GM18498 (cell line): Measurements from ENCODE around the gene SRGAP2C.
"Not testable (repeated sequence)": the region's sequence is repeated elsewhere in the genome, so short reads cannot be mapped to it uniquely, and the experiment has no call there.

Source experiments
- ATAC-seq: cut with Tn5 transposase; IDR thresholded peaks from one replicate; pipeline ENCODE4 v1.9.1; 2021; ENCODE audit warnings: mild to moderate bottlenecking, moderate library complexity; ENCODE audit not compliant: unreplicated experiment

The SRGAP2C gene

DNA sequence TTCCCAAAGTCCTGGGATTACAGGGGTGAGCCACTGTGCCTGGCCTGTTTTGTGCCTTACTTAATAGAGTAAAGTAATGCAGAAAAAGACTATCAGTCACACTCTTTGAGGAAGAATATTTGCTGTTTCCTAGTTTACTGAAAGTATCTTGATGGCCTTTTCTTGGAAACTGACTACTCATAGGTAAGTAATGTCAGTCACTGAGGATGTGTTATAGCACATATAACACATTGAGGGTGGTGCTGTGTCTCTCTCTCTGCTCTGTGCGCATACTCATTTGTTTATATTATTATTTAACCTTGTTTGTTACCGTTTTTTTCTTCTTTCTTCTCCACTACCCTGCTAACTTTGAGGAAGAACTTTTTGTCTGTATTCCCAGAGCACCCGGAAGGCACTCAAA is 93.4 kb downstream of the SRGAP2C start:
- not testable (repeated sequence) for ATAC-seq

DNA sequence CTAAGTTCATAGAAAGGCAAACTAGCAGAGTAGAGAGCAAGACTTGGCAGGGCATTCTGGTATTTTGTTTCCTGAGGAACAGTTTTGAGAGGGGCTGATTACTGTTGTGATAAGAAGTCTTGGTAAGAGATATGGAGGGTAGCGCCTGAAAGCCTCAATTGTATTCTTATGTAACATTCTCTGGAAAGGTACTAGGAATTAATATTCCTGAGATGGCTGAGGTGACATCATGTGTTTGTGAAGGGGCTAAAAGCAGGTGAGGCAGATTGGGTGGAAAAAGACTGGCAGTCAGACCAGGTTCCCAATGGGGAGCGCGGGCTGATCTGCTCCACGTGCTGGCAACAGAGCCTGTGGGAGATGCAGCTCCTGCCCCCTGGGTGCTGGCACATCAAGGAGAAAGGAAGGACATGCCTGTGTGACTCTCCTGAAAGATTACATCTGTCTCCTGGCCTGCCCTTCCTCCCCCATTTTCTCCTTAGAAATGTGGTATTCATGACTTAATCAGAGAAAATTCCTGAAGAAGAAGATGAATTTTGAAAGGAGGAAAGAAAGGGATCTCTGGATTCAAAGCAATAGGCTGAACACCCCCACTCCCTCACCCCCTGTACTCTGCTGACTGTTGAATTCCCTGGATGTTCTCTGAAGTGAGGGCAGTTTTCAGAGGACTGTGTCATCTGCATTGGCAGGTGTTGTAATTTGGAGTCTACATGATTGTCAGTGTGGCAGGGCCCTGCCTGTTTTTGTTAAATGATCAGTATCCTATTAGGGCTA is 94.2 kb downstream of the SRGAP2C start:
- not testable (repeated sequence) for ATAC-seq

DNA sequence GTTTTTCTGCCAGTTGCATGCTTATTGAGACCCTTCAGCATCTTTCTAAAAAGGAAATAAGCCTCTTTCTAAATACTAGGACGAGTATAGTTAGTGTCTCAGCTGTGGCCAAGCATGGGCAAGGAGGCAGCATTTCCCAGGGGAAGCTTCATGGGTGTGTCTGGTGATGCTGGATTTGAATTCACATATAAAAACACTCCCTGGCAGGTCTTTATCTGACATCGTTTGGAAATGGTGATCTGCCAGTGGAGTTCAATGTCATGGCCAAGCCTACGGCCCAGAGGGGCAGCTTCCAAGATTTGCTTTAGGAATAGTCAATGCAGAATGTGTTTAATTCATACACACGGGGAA is 94.7 kb downstream of the SRGAP2C start:
- not testable (repeated sequence) for ATAC-seq

DNA sequence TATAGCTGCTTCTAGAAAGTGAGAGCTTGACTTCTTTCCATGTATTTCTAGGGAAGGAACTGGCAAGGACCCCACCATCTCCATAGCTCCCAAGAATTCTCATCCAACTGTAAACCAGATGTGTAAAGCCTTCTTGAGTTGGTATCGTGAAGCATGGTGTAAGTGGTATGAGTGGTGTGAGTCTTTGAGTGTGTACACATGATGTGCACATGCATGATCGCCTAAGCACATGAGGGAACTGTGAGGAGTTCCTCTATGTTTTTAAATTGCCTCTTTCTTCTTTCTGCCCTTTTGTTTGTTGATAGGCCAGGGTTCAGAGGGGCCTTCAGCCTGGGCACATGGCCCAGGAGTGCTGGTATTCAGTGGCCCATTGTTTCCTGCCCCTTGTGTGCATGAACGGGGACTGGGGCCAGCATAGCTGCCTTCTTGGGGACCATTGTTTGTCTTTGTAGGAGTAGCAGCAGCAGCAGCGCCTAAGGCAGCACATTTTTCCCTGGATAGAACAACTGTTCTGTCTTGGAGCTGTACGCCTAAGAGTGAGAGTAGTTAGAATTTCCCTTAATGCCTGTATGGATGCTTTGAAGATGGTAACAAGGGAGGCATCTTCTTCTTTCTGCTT is 96.0 kb downstream of the SRGAP2C start:
- ATAC-seq = not testable (repeated sequence)

DNA sequence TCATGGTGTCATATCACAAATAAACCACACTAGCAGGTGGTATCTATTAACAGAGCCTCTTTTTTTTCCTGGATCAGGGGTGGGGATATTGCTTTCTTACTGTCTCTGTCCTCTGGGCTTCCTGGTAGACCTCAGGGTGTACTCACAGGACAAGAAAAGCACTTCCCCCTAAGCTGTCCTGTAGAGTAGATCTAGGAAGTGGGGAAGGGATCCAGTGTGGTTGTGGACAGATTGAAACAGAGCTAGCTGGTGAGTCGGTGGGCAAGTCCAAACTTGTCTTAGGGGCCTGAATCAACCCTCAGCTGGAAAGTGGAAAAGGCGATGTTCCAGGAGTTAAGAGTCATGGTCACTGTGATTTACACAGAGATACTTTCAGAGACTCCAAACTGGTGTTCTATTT is 96.7 kb downstream of the SRGAP2C start:
- ATAC-seq = not testable (repeated sequence)

DNA sequence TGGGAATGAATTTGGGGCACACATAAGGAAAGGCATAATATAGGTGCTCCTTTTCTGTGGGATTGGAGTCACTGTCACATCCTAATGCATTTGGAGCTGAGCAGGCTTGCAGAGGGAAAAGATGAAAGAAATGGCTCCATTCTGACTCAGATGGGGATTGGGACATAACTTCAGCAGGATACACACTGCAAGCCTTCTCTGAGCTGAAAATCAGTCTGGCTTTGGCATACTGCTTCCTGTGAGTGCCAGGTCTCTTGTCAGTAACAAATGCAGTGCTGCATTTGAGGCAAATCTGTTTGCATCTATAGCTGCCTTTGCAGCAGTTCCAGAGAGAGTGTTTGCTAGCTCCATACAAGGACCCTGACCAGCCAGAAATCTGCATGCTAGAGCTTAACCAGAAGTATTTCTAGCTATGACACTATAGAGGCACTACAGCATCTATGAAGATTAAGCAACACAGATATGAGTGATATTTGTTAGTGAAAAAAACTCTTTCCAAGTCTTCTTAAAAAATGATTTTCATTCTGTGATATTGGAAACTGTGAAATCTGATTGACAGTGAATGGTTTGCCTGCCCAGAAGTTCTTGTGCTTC is 98.9 kb downstream of the SRGAP2C start:
- ATAC-seq = not testable (repeated sequence)

DNA sequence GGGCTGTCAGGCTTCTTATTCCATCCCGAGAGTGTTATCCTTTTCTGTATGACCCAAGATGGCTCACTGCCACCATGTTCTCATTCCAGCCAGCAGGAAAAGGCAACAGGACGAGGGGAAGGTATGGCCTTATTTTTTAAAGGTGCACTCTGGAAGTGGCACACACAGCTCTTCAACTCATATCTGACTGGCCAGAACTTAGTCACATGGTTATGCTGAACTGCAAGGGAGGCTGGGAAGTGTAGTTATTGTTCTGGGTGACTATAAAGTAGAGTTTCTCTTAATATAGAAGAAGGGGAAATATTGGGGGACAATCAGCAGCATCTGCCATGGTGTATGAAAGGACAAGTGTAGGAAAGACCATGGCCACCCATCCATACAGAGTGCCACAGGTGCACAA is 107.8 kb downstream of the SRGAP2C start:
- ATAC-seq = not testable (repeated sequence)

DNA sequence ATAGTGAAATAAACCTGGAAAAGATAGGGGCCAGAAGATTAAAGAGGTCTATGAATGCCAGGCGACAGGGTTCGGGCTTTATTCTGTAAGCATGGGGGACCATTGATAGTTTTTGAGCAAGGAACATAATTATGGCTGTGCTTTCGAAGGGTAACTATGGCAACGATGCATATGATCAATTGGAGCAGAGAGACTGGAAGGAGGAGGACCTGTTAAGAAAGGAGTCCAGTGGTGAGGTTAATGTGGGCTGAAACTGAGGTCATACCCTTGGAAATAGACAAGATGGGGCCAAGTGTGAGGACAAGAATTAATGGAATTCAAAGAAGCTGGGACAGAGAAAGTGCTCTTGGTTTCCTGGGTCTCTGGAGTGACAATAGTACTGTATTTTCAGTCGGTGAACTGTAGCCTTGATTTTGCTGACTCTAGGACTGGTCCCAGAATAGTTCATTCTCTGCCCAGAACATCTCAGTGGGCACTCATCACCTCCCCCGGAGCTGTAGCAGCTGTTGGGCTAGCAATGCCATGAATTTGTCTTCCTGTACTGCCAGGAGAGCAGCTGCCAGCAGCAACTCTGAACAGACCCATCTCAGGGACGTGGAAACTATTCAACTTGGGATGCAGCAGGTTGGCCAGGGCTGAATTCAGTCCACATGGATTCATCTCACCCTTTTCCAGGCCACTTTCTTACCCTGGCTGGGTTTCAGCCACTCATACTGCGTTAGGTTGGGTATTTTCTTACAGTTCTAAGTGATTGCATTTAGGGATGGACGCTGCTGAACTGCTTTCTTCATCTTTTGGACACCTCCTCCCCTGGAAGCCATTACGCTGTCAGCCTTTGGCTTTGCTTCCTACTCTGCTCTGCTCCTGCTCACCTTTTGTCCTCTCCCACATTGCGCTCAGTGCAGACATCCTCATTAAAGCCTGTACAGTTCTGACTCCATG is 108.8 kb downstream of the SRGAP2C start:
- ATAC-seq = not testable (repeated sequence)

DNA sequence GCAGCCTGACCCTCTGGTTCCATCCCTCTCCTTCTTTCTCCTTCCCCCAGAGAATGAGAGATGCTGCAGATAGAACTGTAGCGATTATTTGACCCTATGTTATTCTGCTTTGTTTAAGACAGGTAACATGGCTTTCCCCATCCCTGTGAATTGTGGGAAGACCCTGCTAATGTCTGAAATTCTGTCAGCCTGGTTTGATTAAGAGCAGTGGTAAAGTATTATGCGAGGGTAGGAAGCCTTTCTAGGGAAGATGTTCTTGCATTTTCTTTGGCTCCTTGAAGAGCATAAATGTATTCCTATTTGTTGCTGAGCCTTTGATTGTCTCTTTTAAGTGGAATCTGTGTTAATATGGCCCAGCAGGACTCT is 109.4 kb downstream of the SRGAP2C start:
- ATAC-seq = not testable (repeated sequence)

DNA sequence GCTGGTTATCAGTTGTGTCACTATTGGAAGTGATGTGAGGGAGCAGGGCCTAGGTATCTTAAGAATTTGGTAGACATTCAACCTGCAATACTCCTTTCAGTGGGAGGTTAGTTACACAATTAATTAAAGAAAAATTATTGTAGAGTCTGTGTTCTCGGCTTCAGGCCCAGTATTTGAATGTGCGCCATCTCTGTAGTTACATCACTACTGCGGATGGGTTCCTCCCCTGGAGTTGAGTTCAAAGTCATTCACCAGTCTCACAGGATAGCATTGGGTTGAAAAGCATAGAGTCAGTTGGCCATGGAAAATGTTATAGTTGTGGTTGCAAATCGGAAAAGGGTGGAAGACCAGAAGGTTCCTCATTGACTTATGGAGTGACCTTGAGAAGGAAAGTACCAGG is 111.8 kb downstream of the SRGAP2C start:
- ATAC-seq = not testable (repeated sequence)

DNA sequence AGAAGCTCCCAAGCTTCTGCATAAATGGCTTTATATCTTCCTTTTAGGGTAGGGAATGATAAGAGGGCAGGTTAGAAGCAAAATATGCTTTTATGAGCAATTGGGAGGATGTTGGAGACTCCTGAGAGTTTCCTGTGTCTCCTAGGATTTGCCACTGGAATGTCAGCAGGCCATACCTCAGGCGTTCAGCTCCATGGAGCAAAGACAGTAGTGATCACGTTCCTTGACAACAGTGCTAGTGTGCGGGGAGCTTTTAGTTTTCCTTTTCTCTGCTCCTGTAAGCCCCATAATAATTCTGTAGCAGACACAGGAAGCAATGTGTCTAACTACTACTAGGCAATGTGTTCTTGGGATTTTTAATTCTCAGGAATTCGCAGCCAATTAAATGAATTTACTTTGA is 113.8 kb downstream of the SRGAP2C start:
- not testable (repeated sequence) for ATAC-seq

DNA sequence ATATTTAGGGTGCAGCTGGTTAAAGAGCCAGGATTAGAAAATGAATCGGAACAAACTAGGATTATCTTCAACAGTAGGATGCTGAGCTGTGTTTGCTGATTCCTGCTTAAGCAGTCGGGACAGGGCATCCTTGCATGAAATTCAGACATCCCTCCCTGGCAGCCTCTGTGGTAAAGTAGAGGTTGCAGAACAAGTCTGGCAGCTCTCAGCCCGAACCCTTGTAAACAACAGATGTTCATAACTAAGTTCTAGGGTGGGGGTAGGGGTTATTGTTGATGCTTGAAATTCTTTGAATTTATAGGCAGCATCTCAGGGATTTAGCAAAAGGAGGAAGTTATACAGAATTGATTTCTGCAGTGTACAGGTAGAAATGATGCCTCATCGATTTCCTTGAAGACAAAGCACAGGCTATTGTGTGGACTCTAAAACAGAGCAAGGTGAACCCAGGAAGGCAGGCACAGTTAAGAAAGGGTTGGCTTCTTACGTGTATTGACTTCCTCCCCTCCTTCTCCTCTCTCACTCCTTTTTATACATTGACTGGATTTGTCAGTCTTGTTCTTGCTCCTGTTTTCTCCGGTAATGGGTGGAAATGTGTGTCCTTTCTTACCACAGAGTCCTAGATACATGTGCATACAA is 114.9 kb downstream of the SRGAP2C start:
- ATAC-seq = not testable (repeated sequence)

DNA sequence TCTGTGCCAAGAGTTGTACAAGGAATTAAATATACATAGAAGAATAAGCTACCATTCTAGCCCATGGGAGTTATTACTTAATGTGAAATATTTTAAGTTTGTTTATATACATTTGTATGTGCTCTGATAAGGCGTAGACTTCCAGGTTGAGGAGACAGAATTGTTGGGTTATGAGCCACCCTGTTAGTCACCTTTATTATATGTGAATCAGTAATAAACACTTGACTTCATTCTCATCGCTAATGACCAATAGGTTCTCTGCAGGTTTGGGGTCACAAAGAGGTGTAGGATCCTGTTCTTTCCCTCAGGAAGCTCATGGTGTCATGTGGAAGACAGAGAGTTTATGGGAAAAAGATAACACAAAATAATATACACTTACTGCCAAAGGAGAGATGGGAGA is 117.1 kb downstream of the SRGAP2C start:
- not testable (repeated sequence) for ATAC-seq

DNA sequence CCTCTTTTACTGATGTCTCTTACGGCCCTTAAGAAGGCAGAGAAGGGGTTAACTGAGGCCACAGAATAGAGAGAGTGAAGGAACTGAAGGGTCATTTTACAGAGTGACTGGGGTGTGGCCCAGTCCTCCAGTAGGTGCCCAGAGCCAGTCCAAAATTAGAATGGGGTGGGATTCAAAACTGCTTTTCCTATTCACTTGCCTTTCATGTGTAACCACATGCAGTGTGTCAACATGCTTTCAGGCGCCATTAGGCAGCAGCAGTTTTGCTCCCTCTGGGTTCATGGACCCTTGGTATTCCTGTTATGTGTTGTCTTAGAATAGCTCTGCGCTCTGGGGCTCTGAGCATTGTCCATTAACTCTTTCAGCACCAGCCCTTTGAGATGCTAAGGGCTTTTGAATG is 123.0 kb downstream of the SRGAP2C start:
- ATAC-seq = not testable (repeated sequence)

DNA sequence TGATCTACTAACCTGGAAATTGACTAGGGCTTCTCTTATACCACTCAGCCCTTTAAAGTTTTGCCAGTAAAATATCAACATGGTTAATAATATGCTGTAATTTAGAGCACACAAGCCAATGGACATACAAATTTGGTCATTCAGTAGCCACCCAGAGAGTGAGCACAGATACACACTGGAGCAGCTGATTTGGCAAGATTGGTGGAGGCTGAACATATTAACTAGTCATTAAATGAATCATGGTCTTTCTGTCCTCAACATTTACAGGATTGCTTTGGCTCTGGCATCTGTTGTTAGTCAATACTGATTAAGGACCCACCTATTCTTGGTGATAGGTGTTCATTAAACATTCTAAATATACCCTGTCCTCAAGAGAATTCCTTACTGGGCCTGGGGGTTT is 130.7 kb downstream of the SRGAP2C start:
- not testable (repeated sequence) for ATAC-seq

DNA sequence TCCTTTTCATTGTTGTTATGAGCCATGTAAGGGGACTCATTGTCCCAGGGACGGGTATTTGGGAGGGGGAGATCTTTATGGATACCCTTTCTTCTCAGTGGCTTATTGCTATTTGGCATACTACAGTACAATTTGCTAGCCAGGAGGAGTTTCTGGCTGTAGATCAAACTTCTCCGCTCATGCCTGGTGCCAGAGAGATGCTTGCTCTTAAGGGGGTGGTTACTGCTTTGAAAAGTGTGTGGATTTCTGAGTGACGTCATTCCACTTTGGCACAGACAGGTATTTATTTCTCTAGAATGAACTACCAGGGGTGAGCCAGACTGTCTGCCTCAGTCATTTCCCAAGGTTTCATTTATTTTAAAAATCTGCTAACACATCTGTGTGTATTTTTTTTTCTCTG is 131.3 kb downstream of the SRGAP2C start:
- not testable (repeated sequence) for ATAC-seq

DNA sequence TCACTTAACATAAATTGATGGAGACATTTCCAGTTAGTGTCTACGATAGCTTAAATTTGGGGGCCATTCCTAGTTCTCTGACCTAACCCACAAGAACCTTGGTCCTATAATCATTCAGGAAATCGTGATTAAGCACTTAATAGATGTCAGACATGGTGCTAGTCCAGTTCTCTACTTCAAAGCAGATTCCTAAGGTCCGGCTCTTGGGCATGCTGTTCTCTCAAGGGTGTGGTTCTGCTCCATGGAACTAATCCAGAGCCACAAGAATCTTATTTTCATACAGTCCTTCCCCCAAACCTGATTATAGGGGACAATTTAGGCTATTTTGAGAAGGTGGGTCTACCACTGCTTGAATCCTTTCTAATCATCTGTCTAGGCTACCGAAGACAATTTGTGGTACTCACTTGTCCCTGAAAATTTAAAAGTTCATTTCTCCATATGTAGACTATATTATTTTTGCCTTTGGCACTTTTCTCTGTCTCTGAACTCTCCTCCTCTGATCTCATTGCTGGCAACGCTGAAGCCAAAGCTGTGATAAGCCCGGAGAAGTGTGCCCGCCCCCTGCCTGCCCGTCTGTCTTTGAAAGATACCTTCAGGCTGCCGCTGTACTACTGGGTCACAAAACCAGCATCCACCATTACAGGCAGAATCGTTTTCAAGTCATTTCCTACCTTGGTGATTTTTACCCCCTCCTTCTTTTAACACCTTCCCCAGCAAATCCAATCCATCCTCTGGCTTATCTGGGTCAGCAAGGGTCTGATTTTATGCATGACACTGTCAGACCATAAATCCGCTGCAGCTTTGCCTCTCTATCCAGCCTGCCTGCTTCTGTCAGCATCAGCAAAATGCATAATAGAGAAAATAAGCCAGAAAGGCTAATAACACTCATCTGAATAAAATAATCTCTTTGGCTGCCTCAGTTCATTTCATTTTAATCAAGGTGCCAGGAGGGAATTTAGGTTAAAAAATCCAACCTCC is 133.0 kb downstream of the SRGAP2C start:
- ATAC-seq = not testable (repeated sequence)

DNA sequence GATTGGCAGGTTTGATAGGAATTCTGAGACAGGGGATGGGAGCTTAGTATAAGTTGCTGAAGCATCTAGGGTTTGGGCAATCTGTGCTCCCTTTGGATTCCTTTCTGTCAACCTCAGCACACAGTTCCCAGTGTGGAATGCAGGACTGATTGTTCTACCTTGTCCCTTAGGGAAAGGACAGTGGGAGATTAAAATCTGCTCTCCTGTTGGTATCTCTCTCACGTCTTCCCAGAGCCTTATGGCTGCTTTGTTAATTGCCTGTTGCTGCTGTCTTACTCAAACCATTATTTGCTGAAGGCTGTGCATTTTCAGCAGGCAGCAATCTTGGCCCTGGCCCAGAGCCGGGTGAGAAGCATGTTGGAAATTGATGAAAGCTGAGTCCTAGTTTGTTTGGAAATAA is 133.9 kb downstream of the SRGAP2C start:
- ATAC-seq = not testable (repeated sequence)

DNA sequence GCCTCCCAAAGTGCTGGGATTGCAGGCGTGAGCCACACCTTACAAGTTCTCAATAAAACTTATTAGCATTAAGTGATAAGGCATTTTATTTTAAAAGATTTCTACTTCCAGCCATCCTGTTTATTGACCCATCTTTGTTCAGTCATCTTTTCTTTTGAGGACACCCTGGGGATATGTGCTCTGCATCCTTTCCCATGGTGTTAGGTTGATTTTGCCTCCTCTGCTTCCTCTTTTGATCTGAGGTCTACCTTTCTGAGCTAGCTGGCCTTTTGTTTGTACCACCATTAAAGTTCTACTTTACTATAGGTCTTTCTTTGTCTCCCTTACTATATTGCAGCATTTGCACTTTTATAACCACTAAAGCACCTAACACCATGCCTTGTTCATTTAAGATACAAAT is 136.9 kb downstream of the SRGAP2C start:
- ATAC-seq = not testable (repeated sequence)
